Measurements from ENCODE around the gene CDADC1.
"Not testable (repeated sequence)": the region's sequence is repeated elsewhere in the genome, so short reads cannot be mapped to it uniquely, and the experiment has no call there.

The CDADC1 gene

GRCh38 chr13:49315036-49315565 lies 67.4 kb downstream of the CDADC1 start:
- no peak for DNase-seq (ENCODE audit: low read depth in 2 of 2)

GRCh38 chr13:49315756-49316482 lies 68.2 kb downstream of the CDADC1 start:
- no peak for DNase-seq (ENCODE audit: low read depth in 2 of 2)

GRCh38 chr13:49319551-49319950 lies 71.8 kb downstream of the CDADC1 start:
- no peak for DNase-seq (ENCODE audit: low read depth in 2 of 2)

GRCh38 chr13:49319951-49320350 lies 72.2 kb downstream of the CDADC1 start:
- DNase-seq (ENCODE audit: low read depth in 2 of 2), result no peak

- no peak for DNase-seq (ENCODE audit: low read depth in 2 of 2)
These were observed 73.2 kb downstream of the CDADC1 start for GRCh38 chr13:49320975-49321374.

- DNase-seq (ENCODE audit: low read depth in 2 of 2), result no peak
These were observed 75.0 kb downstream of the CDADC1 start for GRCh38 chr13:49322702-49323101.

GRCh38 chr13:49323344-49323743 lies 75.6 kb downstream of the CDADC1 start:
- no peak for DNase-seq (ENCODE audit: low read depth in 2 of 2)

GRCh38 chr13:49326222-49326917 lies 78.6 kb downstream of the CDADC1 start:
- DNase-seq (ENCODE audit: low read depth in 2 of 2), result no peak

- DNase-seq (ENCODE audit: low read depth in 2 of 2), result not testable (repeated sequence)
These were observed 79.4 kb downstream of the CDADC1 start for GRCh38 chr13:49327145-49327544.

GRCh38 chr13:49329831-49330545 lies 82.3 kb downstream of the CDADC1 start:
- no peak for DNase-seq (ENCODE audit: low read depth in 2 of 2)

- DNase-seq (ENCODE audit: low read depth in 2 of 2), result no peak
These were observed 82.8 kb downstream of the CDADC1 start for GRCh38 chr13:49330546-49330864.

- DNase-seq (ENCODE audit: low read depth in 2 of 2), result no peak
These were observed 88.9 kb downstream of the CDADC1 start for GRCh38 chr13:49336655-49337054.

- no peak for DNase-seq (ENCODE audit: low read depth in 2 of 2)
These were observed 92.4 kb downstream of the CDADC1 start for GRCh38 chr13:49340161-49340560.

- no peak for DNase-seq (ENCODE audit: low read depth in 2 of 2)
These were observed 93.8 kb downstream of the CDADC1 start for GRCh38 chr13:49341517-49341916.

- no peak for DNase-seq (ENCODE audit: low read depth in 2 of 2)
These were observed 94.2 kb downstream of the CDADC1 start for GRCh38 chr13:49341941-49342340.

GRCh38 chr13:49342454-49342853 lies 94.7 kb downstream of the CDADC1 start:
- DNase-seq (ENCODE audit: low read depth in 2 of 2), result no peak

All from stimulated activated CD8-positive, alpha-beta memory T cell treated with anti-CD3 and anti-CD28 coated beads, Interleukin-2, amount 100 ng/mL, for 48 hours (primary cell).